Testis (tissue), 3 donors: ENCODE results near the gene C1D. TPM values are rescaled to one million over a fixed set of nuclear protein-coding genes. Genes with fewer than 3 reads are reported as not detected.
"Not testable (repeated sequence)": the region's sequence is repeated elsewhere in the genome, so short reads cannot be mapped to it uniquely, and the experiment has no call there.

Experiments used
- DNase-seq: peaks from one replicate; pipeline ENCODE4 v3.0.0-alpha.2; 2019
- H3K27ac ChIP-seq, 2 donors: fragments of 200-600 bp; sonication (generic); one replicate each; pipeline ENCODE4 v1.5.1; 2019
- H3K27me3 ChIP-seq: fragments of 200-600 bp; sonication (generic); one replicate; pipeline ENCODE4 v1.5.1; 2019
- H3K36me3 ChIP-seq: fragments of 200-600 bp; sonication (generic); one replicate; pipeline ENCODE4 v1.5.1; 2017; ENCODE audit warnings: low read depth; ENCODE audit errors: missing control alignments
- H3K4me1 ChIP-seq: fragments of 200-600 bp; sonication (generic); one replicate; pipeline ENCODE4 v1.5.1; 2019
- H3K4me3 ChIP-seq, 2 donors: fragments of 200-600 bp; sonication (generic); one replicate each; pipeline ENCODE4 v1.5.1; 2017 to 2019
- H3K9me3 ChIP-seq: fragments of 200-600 bp; sonication (generic); one replicate; pipeline ENCODE4 v1.5.1; 2017
- CTCF ChIP-seq, 3 experiments: fragments of 450-650 bp in 2 of 3; fragments of 200-600 bp in 1 of 3; sonication (generic) in 1 of 3; IDR thresholded peaks; one replicate each; pipeline ENCODE4 v1.5.1; 2016 to 2019; ENCODE audit warnings: antibody characterized with exemption in 3 of 3, mild to moderate bottlenecking in 2 of 3, moderate library complexity in 1 of 3
- POLR2A ChIP-seq: fragments of 450-650 bp; IDR thresholded peaks from one replicate; pipeline ENCODE4 v1.6.1; 2017; ENCODE audit warnings: antibody characterized with exemption, mild to moderate bottlenecking, moderate library complexity
- WGBS, 2 donors: methylation state at CpG; one replicate each; pipeline ENCODE4 v1.1.5; 2018; 5-methylcytosine and 5-hydroxymethylcytosine counted together
- intact Hi-C: fragments of 100-400 bp; cut with DNase I; formaldehyde crosslinking; loops from one replicate; pipeline ENCODE4 v1.15.1; 2023; ENCODE audit warnings: low total_unique reads
- polyA plus RNA-seq: library from polyadenylated mRNA; stranded (reverse); fragments of 350-450 nt; fragmentation: Illumina TruSeq; extraction: RNeasy Lipid Tissue Mini Kit (QIAGEN cat#74804); gene quantifications from one replicate; pipeline ENCODE4 v1.2.3, GENCODE V29; 2014; ENCODE audit warnings: low read depth, low replicate concordance; ENCODE audit not compliant: insufficient read depth
- total RNA-seq, 2 donors: library from RNA; depleted of rRNA; stranded (reverse); fragments of >200 nt; gene quantifications; one replicate each; pipeline ENCODE4 v1.2.3, GENCODE V29; 2016

C1D gene
- total and polyA plus RNA-seq, 3 donors from 2014 or later, result 27.0 to 34.0 (median 31.7) TPM

- intact Hi-C loops, result no loop called here
These were observed 63.5 kb downstream of the C1D start for GRCh38 chr2:67999332-67999731.

GRCh38 chr2:67997903-67998302 is 64.9 kb downstream of the C1D start:
- H3K27me3 ChIP-seq, result no peaks in the 10 kb centered on the region
- no peaks in the 10 kb centered on the region for H3K36me3 ChIP-seq
- TF ChIP-seq POLR2A, result no peak
- no peak for TF ChIP-seq CTCF (IDR thresholded peaks at IDR 0.05)
- H3K4me3 ChIP-seq, result no peak overlapping the region
- WGBS, 2 donors, result 87 to 96% methylated on average over 3 of the region's 3 CpGs
- no peaks in the 10 kb centered on the region for H3K9me3 ChIP-seq
- DNase-seq, result no peak
- no peak overlapping the region for H3K27ac ChIP-seq
- intact Hi-C loops, result no loop called here
- H3K4me1 ChIP-seq, result no peaks in the 10 kb centered on the region

More at GRCh38 chr2:67999332-67999731, 63.5 kb downstream of the C1D start:
- Histone ChIP-seq H3K4me1 (no peaks in the 10 kb centered on the region), H3K4me3 (no peak overlapping the region), H3K27ac (no peak overlapping the region), H3K27me3 (no peaks in the 10 kb centered on the region), H3K9me3 (no peaks in the 10 kb centered on the region), H3K36me3 (no peaks in the 10 kb centered on the region)
- no peak for TF ChIP-seq CTCF (IDR thresholded peaks at IDR 0.05)
- WGBS, 2 donors, result 91 to 97% methylated on average over 3 of the region's 3 CpGs
- no peak for DNase-seq

- no peaks in the 10 kb centered on the region for H3K4me1 ChIP-seq
- H3K9me3 ChIP-seq, result no peaks in the 10 kb centered on the region
- H3K27ac ChIP-seq, result no peak overlapping the region
- H3K36me3 ChIP-seq, result no peaks in the 10 kb centered on the region
- H3K27me3 ChIP-seq, result no peaks in the 10 kb centered on the region
- intact Hi-C loops, result no loop called here
- TF ChIP-seq POLR2A (no peak), CTCF (IDR thresholded peaks at IDR 0.05) (no peak)
- no peak for DNase-seq
- no peak overlapping the region for H3K4me3 ChIP-seq
- WGBS, 2 donors, result 62 to 72% methylated on average over 3 of the region's 3 CpGs
These were observed 65.3 kb downstream of the C1D start for GRCh38 chr2:67997528-67997900.

- no peaks in the 10 kb centered on the region for H3K4me1 ChIP-seq
- intact Hi-C loops, result no loop called here
- no peak for TF ChIP-seq POLR2A
- no peak for TF ChIP-seq CTCF (IDR thresholded peaks at IDR 0.05)
- no peaks in the 10 kb centered on the region for H3K27me3 ChIP-seq
- WGBS, 2 donors, result 85 to 89% methylated on average over 6 of the region's 6 CpGs
- no peaks in the 10 kb centered on the region for H3K9me3 ChIP-seq
- H3K4me3 ChIP-seq, result no peak overlapping the region
- DNase-seq, result no peak
- no peak overlapping the region for H3K27ac ChIP-seq
- H3K36me3 ChIP-seq, result no peaks in the 10 kb centered on the region
These were observed 65.9 kb downstream of the C1D start for GRCh38 chr2:67996772-67997527.

- Histone ChIP-seq H3K9me3 (no peaks in the 10 kb centered on the region), H3K36me3 (no peaks in the 10 kb centered on the region), H3K4me1 (no peaks in the 10 kb centered on the region), H3K27ac (no peak overlapping the region), H3K4me3 (no peak overlapping the region), H3K27me3 (no peaks in the 10 kb centered on the region)
- TF ChIP-seq CTCF (IDR thresholded peaks at IDR 0.05), result no peak
- no peak for TF ChIP-seq POLR2A
- DNase-seq, result no peak
- intact Hi-C loops, result no loop called here
- WGBS, 2 donors, result 79 to 81% methylated on average over 1 of the region's 1 CpG
These were observed 68.1 kb downstream of the C1D start for GRCh38 chr2:67994716-67995115.

GRCh38 chr2:67994069-67994468 is 68.7 kb downstream of the C1D start:
- H3K27ac ChIP-seq, H3K4me1 ChIP-seq, H3K36me3 ChIP-seq, H3K27me3 ChIP-seq, intact Hi-C loops, H3K9me3 ChIP-seq, DNase-seq, H3K4me3 ChIP-seq: not testable (repeated sequence)
- 87 to 91% methylated on average over 3 of the region's 3 CpGs for WGBS, 2 donors
